Measurements from ENCODE around the gene CYTH1. TPM values are rescaled to one million over a fixed set of nuclear protein-coding genes. Genes with fewer than 3 reads are reported as not detected.

CYTH1 gene
- total RNA-seq, 1 experiment from 2014 or later: 29.6 TPM

- Mint-ChIP-seq H3K4me1 (ENCODE audit: low read depth, unreplicated experiment) (peaks cover 21% of the 10 kb centered on the region), H3K27ac (ENCODE audit: unreplicated experiment) (no peak overlapping the region), H3K9me3 (ENCODE audit: unreplicated experiment) (no peaks in the 10 kb centered on the region), H3K27me3 (ENCODE audit: insufficient read depth, unreplicated experiment) (no peaks in the 10 kb centered on the region), H3K36me3 (ENCODE audit: insufficient read depth, unreplicated experiment) (peaks cover 30% of the 10 kb centered on the region), H3K4me3 (ENCODE audit: unreplicated experiment) (no peak overlapping the region)
- Histone ChIP-seq H3K27me3 (replicated peaks; ENCODE audit: control insufficient read depth, insufficient read depth, low read length) (no peaks in the 10 kb centered on the region), H3K9me3 (no peaks in the 10 kb centered on the region), H3K4me1 (peaks cover 12% of the 10 kb centered on the region), H3K36me3 (ENCODE audit: control insufficient read depth, insufficient read depth, low read length) (peaks cover 2% of the 10 kb centered on the region; the same call in 1 of the 2 replicates), H3K4me3 (ENCODE audit: low read depth, low read length) (no peak overlapping the region)
- CTCF ChIA-PET: no interaction called here
- no peak for TF ChIP-seq CTCF (IDR thresholded peaks at IDR 0.05; ENCODE audit: insufficient read depth in 1 of 2, low read depth in 1 of 2, low read length in 1 of 2, severe bottlenecking in 1 of 2, unreplicated experiment in 1 of 2)
- BruUV-seq (replicated peaks): no TSS peak
- DNase-seq: no peak
- POLR2A ChIA-PET: no interaction called here
- intact Hi-C loops (cut with micrococcal nuclease; ENCODE audit: unreplicated experiment): no loop called here
These were observed 101.6 kb downstream of the CYTH1 start for GRCh38 chr17:78680436-78680835.

- Mint-ChIP-seq H3K27ac (ENCODE audit: unreplicated experiment) (no peak overlapping the region), H3K9me3 (ENCODE audit: unreplicated experiment) (no peaks in the 10 kb centered on the region), H3K4me1 (ENCODE audit: low read depth, unreplicated experiment) (peaks cover 21% of the 10 kb centered on the region), H3K4me3 (ENCODE audit: unreplicated experiment) (no peak overlapping the region), H3K36me3 (ENCODE audit: insufficient read depth, unreplicated experiment) (peaks cover 37% of the 10 kb centered on the region), H3K27me3 (ENCODE audit: insufficient read depth, unreplicated experiment) (no peaks in the 10 kb centered on the region)
- peaks cover 12% of the 10 kb centered on the region for H3K4me1 ChIP-seq
- ChIA-PET CTCF (no interaction called here), POLR2A (no interaction called here)
- no TSS peak for BruUV-seq (replicated peaks)
- H3K9me3 ChIP-seq: no peaks in the 10 kb centered on the region
- no peaks in the 10 kb centered on the region for H3K27me3 ChIP-seq (replicated peaks; ENCODE audit: control insufficient read depth, insufficient read depth, low read length)
- DNase-seq: peak in 1 of 2 experiments; percentile 7
- intact Hi-C loops (cut with micrococcal nuclease; ENCODE audit: unreplicated experiment): no loop called here
- no peak overlapping the region for H3K4me3 ChIP-seq (ENCODE audit: low read depth, low read length)
- no peak for TF ChIP-seq CTCF (IDR thresholded peaks at IDR 0.05; ENCODE audit: insufficient read depth in 1 of 2, low read depth in 1 of 2, low read length in 1 of 2, severe bottlenecking in 1 of 2, unreplicated experiment in 1 of 2)
- H3K36me3 ChIP-seq (ENCODE audit: control insufficient read depth, insufficient read depth, low read length): peaks cover 2% of the 10 kb centered on the region; the same call in 1 of the 2 replicates
These were observed 102.3 kb downstream of the CYTH1 start for GRCh38 chr17:78679495-78680395.

GRCh38 chr17:78678711-78679110 is 103.4 kb downstream of the CYTH1 start:
- no TSS peak for BruUV-seq (replicated peaks)
- Histone ChIP-seq H3K9me3 (no peaks in the 10 kb centered on the region), H3K4me3 (ENCODE audit: low read depth, low read length) (no peak overlapping the region), H3K36me3 (ENCODE audit: control insufficient read depth, insufficient read depth, low read length) (peaks cover 2% of the 10 kb centered on the region; the same call in 1 of the 2 replicates), H3K27me3 (replicated peaks; ENCODE audit: control insufficient read depth, insufficient read depth, low read length) (no peaks in the 10 kb centered on the region), H3K4me1 (peaks cover 12% of the 10 kb centered on the region)
- intact Hi-C loops (cut with micrococcal nuclease; ENCODE audit: unreplicated experiment): no loop called here
- peaks cover 21% of the 10 kb centered on the region for H3K4me1 Mint-ChIP-seq (ENCODE audit: low read depth, unreplicated experiment)
- H3K4me3 Mint-ChIP-seq (ENCODE audit: unreplicated experiment): no peak overlapping the region
- ChIA-PET POLR2A (no interaction called here), CTCF (no interaction called here)
- TF ChIP-seq CTCF (IDR thresholded peaks at IDR 0.05; ENCODE audit: insufficient read depth in 1 of 2, low read depth in 1 of 2, low read length in 1 of 2, severe bottlenecking in 1 of 2, unreplicated experiment in 1 of 2): no peak
- no peaks in the 10 kb centered on the region for H3K27me3 Mint-ChIP-seq (ENCODE audit: insufficient read depth, unreplicated experiment)
- H3K36me3 Mint-ChIP-seq (ENCODE audit: insufficient read depth, unreplicated experiment): peaks cover 43% of the 10 kb centered on the region
- DNase-seq: no peak
- H3K27ac Mint-ChIP-seq (ENCODE audit: unreplicated experiment): no peak overlapping the region
- H3K9me3 Mint-ChIP-seq (ENCODE audit: unreplicated experiment): no peaks in the 10 kb centered on the region
